ENCODE results near the gene CSNK2B.

CSNK2B gene

GRCh38 chr6:31711233-31711632 lies 45.4 kb downstream of the CSNK2B start:
- DNase-seq (ENCODE audit: low read depth), result no peak

GRCh38 chr6:31712296-31712695 lies 46.4 kb downstream of the CSNK2B start:
- no peak for DNase-seq (ENCODE audit: low read depth)

GRCh38 chr6:31713465-31713864 lies 47.6 kb downstream of the CSNK2B start:
- no peak for DNase-seq (ENCODE audit: low read depth)

- DNase-seq (ENCODE audit: low read depth), result no peak
These were observed 48.3 kb downstream of the CSNK2B start for GRCh38 chr6:31713991-31714684.

GRCh38 chr6:31715022-31715958 lies 49.4 kb downstream of the CSNK2B start, which contains the start of gene LY6G6D:
Gene LY6G6D, plus strand, starts transcription at chr6:31715348. Its CDS starts 8 bp downstream, at chr6:31715356.
- no peak for DNase-seq (ENCODE audit: low read depth)

GRCh38 chr6:31717499-31718222 lies 51.8 kb downstream of the CSNK2B start:
- DNase-seq (ENCODE audit: low read depth), result no peak

GRCh38 chr6:31718265-31718664 lies 52.4 kb downstream of the CSNK2B start:
- no peak for DNase-seq (ENCODE audit: low read depth)

GRCh38 chr6:31719001-31719400 lies 53.1 kb downstream of the CSNK2B start:
- DNase-seq (ENCODE audit: low read depth), result no peak

All from fibroblast of the conjunctiva (primary cell).